ENCODE data around the gene PRMT7.

DNA sequence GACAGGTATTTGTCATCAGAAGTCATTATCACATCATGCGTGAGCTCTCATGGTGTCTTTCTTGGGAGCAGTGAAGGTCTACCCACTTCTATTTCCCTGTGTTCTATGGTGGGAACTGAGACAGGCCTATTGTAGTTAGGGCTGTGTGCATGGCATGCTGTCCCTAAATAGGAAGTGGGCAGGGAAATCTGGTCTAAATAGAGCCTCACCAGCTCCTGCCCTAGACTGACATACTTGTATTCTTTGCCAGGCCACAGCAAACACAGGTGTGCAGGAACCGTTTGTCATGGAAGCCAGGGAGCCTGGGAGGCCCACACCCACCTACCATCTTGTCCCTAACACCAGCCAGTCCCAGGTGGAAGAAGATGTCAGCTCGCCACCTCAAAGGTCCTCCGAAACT lies 36.4 kb upstream of the PRMT7 start:
- TF ChIP-seq, protein P1, sequence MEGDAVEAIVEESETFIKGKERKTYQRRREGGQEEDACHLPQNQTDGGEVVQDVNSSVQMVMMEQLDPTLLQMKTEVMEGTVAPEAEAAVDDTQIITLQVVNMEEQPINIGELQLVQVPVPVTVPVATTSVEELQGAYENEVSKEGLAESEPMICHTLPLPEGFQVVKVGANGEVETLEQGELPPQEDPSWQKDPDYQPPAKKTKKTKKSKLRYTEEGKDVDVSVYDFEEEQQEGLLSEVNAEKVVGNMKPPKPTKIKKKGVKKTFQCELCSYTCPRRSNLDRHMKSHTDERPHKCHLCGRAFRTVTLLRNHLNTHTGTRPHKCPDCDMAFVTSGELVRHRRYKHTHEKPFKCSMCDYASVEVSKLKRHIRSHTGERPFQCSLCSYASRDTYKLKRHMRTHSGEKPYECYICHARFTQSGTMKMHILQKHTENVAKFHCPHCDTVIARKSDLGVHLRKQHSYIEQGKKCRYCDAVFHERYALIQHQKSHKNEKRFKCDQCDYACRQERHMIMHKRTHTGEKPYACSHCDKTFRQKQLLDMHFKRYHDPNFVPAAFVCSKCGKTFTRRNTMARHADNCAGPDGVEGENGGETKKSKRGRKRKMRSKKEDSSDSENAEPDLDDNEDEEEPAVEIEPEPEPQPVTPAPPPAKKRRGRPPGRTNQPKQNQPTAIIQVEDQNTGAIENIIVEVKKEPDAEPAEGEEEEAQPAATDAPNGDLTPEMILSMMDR (optimal IDR thresholded peaks at IDR 0.05 in 1 of 3, IDR thresholded peaks at IDR 0.05 in 1 of 3, conservative IDR thresholded peaks at IDR 0.05 in 1 of 3; ENCODE audit: extremely low read depth in 1 of 3, insufficient read depth in 2 of 3, low read length in 3 of 3) = no peak
- no peak for TF ChIP-seq EZH2 (IDR thresholded peaks at IDR 0.05; ENCODE audit: low read length)

Data from keratinocyte (primary cell).